ENCODE data around the gene HOXA2. TPM values are rescaled to one million over a fixed set of nuclear protein-coding genes. Genes with fewer than 3 reads are reported as not detected.

Gene HOXA2
- polyA plus RNA-seq, 1 donor (not counting 4 experiments of a cell fraction or from before 2014, with no cell fraction given), result 0.71 TPM

DNA sequence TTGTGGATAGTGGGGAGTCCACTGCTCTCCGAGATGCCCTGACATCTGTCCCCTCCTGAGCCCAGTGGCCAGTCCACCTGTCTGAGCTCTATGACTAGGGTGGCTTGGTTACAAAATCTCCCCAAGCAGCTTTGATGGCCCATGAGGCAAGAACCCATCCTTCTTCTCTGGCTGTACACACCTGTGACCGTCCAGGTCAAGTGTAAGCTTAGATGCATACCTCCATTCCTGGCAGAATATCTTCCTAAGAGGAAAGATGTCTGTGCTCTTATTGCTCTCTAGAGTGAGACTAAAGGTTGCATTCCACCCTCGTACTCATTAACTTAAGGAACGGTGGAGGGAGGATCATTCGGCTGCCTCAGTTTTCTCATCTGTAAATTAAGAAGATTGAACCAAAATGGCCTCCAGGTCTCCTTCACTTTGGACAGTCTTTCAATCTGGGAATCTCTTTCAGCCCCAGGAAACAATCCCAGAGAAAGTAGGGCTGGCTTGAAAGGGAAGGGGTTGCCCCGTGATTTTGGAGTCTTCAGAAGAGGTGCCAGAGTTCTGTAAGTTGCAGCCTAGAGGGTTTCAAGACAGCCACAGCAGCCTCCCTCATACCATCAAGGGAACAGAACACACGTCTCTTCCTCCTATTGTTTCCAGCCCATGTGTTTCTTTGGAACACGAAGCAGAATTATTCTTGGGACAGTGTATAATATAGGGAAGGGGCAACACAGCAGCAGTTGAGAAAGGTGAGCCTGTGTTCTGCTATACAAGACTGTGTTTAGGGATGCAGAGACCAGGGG is 22.6 kb upstream of the HOXA2 start:
- Histone ChIP-seq H3K4me2 (ENCODE audit: control insufficient read depth, extremely low read depth, insufficient read depth, low read depth, low read length) (no peak overlapping the region), H3K9me3 (ENCODE audit: control insufficient read depth, low read depth, low read length) (no peaks in the 10 kb centered on the region), H2AFZ (ENCODE audit: control insufficient read depth, low read length) (no peak overlapping the region), H3K27ac (ENCODE audit: control insufficient read depth, insufficient read depth, low read length) (no peak overlapping the region), H3K36me3 (ENCODE audit: control insufficient read depth in 2 of 2, extremely low read depth in 1 of 2, insufficient read depth in 2 of 2, low read length in 2 of 2) (peaks cover 0 to 4% of the 10 kb centered on the region in 2 experiments), H3K27me3 (ENCODE audit: control insufficient read depth, extremely low read depth, insufficient read depth, low read length) (no peaks in the 10 kb centered on the region), H3K9me1 (ENCODE audit: control insufficient read depth, extremely low read depth, insufficient read depth, low read length) (no peaks in the 10 kb centered on the region), H4K20me1 (ENCODE audit: control insufficient read depth, extremely low read depth, insufficient read depth, low read length) (no peaks in the 10 kb centered on the region), H3K4me1 (ENCODE audit: control insufficient read depth, extremely low read depth, insufficient read depth, low read length) (no peaks in the 10 kb centered on the region), H3K4me3 (ENCODE audit: control insufficient read depth in 2 of 3, extremely low read depth in 1 of 3, insufficient read depth in 2 of 3, low read depth in 1 of 3, low read length in 3 of 3) (no peak overlapping the region), H3K79me2 (ENCODE audit: control insufficient read depth, insufficient read depth, low read length) (no peaks in the 10 kb centered on the region), H3K9ac (ENCODE audit: control insufficient read depth, extremely low read depth, insufficient read depth, low read length) (no peak overlapping the region)
- no peak for FAIRE-seq
- no peak for DNase-seq (ENCODE audit: low read depth, low spot score)
- dilution Hi-C loops (cut with MboI; ENCODE audit: extremely low pct_ligation_motif_present, low sequenced_read_pairs), result no loop called here
- TF ChIP-seq CTCF (optimal IDR thresholded peaks at IDR 0.05 in 1 of 3, IDR thresholded peaks at IDR 0.05 in 1 of 3, conservative IDR thresholded peaks at IDR 0.05 in 1 of 3; ENCODE audit: extremely low read depth in 1 of 3, insufficient read depth in 2 of 3, low read length in 3 of 3) (no peak), EZH2 (IDR thresholded peaks at IDR 0.05; ENCODE audit: low read length) (no peak)

DNA sequence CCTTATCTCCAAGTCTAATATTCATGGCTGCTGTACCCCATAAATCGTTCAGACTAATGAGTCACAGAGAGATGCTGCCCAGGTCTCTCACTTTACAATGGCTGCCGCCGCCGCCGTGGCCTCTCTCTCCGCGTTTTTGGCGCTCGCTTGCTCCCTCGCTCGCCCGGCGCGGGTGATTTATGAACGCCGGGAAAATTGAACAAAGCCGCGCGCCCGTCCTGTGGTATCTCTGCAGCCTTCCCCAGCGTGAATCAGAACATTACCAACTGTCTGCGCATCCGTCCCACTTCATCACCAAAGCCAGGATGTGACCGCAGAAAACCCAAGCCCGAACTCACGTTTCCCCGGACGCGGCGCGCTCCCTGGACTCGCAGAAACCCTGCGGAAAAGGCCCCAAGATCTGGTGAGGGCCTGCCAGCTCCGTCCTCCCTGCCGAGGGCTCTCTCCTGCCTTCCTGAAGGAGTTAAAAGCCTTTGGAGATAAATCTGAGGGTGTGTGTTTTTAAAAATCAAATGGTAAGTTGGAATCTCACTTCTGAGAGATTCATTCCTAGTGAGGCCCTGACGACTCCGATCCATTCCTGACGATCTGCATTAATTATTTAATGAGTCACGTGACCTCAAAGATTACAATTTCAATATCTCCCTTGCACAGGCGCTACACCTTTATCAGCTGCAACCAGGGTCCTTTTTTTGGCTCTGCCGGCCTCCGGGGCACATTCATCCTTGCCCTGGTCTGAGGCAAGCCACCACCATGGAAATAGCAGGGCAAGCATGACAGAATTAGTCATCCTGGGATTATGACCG is 21.8 kb upstream of the HOXA2 start:
- no peak for DNase-seq (ENCODE audit: low read depth, low spot score)
- no peak overlapping the region for H2AFZ ChIP-seq (ENCODE audit: control insufficient read depth, low read length)
- TF ChIP-seq EZH2 (IDR thresholded peaks at IDR 0.05; ENCODE audit: low read length) (no peak), CTCF (optimal IDR thresholded peaks at IDR 0.05 in 1 of 3, IDR thresholded peaks at IDR 0.05 in 1 of 3, conservative IDR thresholded peaks at IDR 0.05 in 1 of 3; ENCODE audit: extremely low read depth in 1 of 3, insufficient read depth in 2 of 3, low read length in 3 of 3) (no peak)
- H3K27ac ChIP-seq (ENCODE audit: control insufficient read depth, insufficient read depth, low read length), result no peak overlapping the region
- H3K4me3 ChIP-seq (ENCODE audit: control insufficient read depth in 2 of 3, extremely low read depth in 1 of 3, insufficient read depth in 2 of 3, low read depth in 1 of 3, low read length in 3 of 3), result no peak overlapping the region
- H3K27me3 ChIP-seq (ENCODE audit: control insufficient read depth, extremely low read depth, insufficient read depth, low read length), result no peaks in the 10 kb centered on the region
- dilution Hi-C loops (cut with MboI; ENCODE audit: extremely low pct_ligation_motif_present, low sequenced_read_pairs), result no loop called here
- no peak for FAIRE-seq
- H3K9me1 ChIP-seq (ENCODE audit: control insufficient read depth, extremely low read depth, insufficient read depth, low read length), result no peaks in the 10 kb centered on the region
- no peaks in the 10 kb centered on the region for H4K20me1 ChIP-seq (ENCODE audit: control insufficient read depth, extremely low read depth, insufficient read depth, low read length)
- peak overlapping the region; percentile 38 for H3K4me2 ChIP-seq (ENCODE audit: control insufficient read depth, extremely low read depth, insufficient read depth, low read depth, low read length)
- H3K79me2 ChIP-seq (ENCODE audit: control insufficient read depth, insufficient read depth, low read length), result no peaks in the 10 kb centered on the region
- no peaks in the 10 kb centered on the region for H3K4me1 ChIP-seq (ENCODE audit: control insufficient read depth, extremely low read depth, insufficient read depth, low read length)
- no peaks in the 10 kb centered on the region for H3K9me3 ChIP-seq (ENCODE audit: control insufficient read depth, low read depth, low read length)
- no peak overlapping the region for H3K9ac ChIP-seq (ENCODE audit: control insufficient read depth, extremely low read depth, insufficient read depth, low read length)
- H3K36me3 ChIP-seq (ENCODE audit: control insufficient read depth in 2 of 2, extremely low read depth in 1 of 2, insufficient read depth in 2 of 2, low read length in 2 of 2), result peaks cover 0 to 4% of the 10 kb centered on the region in 2 experiments

Measured in keratinocyte (primary cell).